Caco-2 (cell line): ENCODE data around the gene BACH2. TPM values are rescaled to one million over a fixed set of nuclear protein-coding genes. Genes with fewer than 3 reads are reported as not detected.

ENCODE experiments used
- BruUV-seq: library from RNA; stranded (reverse); fragments of 400-500 nt; replicated peaks from 2 replicates; lab custom pipeline; 2021; lab: Mats Ljungman, UMichigan
- CTCF ChIA-PET: fragments of 300-600 bp; sonication (Branson Sonifier 250); formaldehyde crosslinking; loops from one replicate; lab custom pipeline; 2022; ENCODE audit warnings: antibody characterized with exemption; lab: Charles Lee
- POLR2A ChIA-PET: fragments of 300-600 bp; sonication (Branson Sonifier 250); formaldehyde crosslinking; loops from one replicate; lab custom pipeline; 2022; ENCODE audit warnings: antibody characterized with exemption; lab: Charles Lee
- DNase-seq, 2 experiments: peaks; one replicate each; pipeline versions ENCODE4 v3.0.0 to v3.0.0-alpha.2; 2020 to 2022
- H3K27me3 ChIP-seq: replicated peaks from 2 replicates; pipeline ENCODE4 v1.6.0; 2011; ENCODE audit warnings: low read length; ENCODE audit not compliant: control insufficient read depth, insufficient read depth
- H3K36me3 ChIP-seq: 2 replicates; pipeline ENCODE4 v1.5.1; 2011; ENCODE audit warnings: low read length; ENCODE audit not compliant: control insufficient read depth, insufficient read depth
- H3K4me1 ChIP-seq: fragments of 250-450 bp; sonication (Bioruptor Pico); 2 replicates; pipeline ENCODE4 v1.5.1; 2020; ENCODE audit warnings: mild to moderate bottlenecking
- H3K4me3 ChIP-seq: 2 replicates; pipeline ENCODE4 v1.5.1; 2011; ENCODE audit warnings: low read depth, mild to moderate bottlenecking, control low read depth, low read length
- H3K9me3 ChIP-seq: fragments of 250-450 bp; sonication (Bioruptor Pico); 2 replicates; pipeline ENCODE4 v1.5.1; 2020; ENCODE audit warnings: mild to moderate bottlenecking, moderate library complexity
- H3K27ac Mint-ChIP-seq: one replicate; pipeline ENCODE4 v1.8.0; 2022; ENCODE audit warnings: mixed read lengths; ENCODE audit not compliant: unreplicated experiment
- H3K27me3 Mint-ChIP-seq: one replicate; pipeline ENCODE4 v1.8.0; 2022; ENCODE audit warnings: mixed read lengths; ENCODE audit not compliant: insufficient read depth, unreplicated experiment
- H3K36me3 Mint-ChIP-seq: one replicate; pipeline ENCODE4 v1.8.0; 2022; ENCODE audit warnings: mild to moderate bottlenecking, mixed read lengths; ENCODE audit not compliant: insufficient read depth, unreplicated experiment
- H3K4me1 Mint-ChIP-seq: one replicate; pipeline ENCODE4 v1.8.0; 2022; ENCODE audit warnings: low read depth, mixed read lengths; ENCODE audit not compliant: unreplicated experiment
- H3K4me3 Mint-ChIP-seq: one replicate; pipeline ENCODE4 v1.8.0; 2022; ENCODE audit warnings: mild to moderate bottlenecking, moderate library complexity, mixed read lengths; ENCODE audit not compliant: unreplicated experiment
- H3K9me3 Mint-ChIP-seq: one replicate; pipeline ENCODE4 v1.8.0; 2022; ENCODE audit warnings: mixed read lengths; ENCODE audit not compliant: unreplicated experiment
- intact Hi-C: fragments of 100-400 bp; cut with micrococcal nuclease; formaldehyde crosslinking; loops from one replicate; pipeline ENCODE4 v1.10.0; 2022; ENCODE audit not compliant: unreplicated experiment
- total RNA-seq: library from RNA; stranded (reverse); gene quantifications from 2 replicates; pipeline ENCODE4 v1.2.3, GENCODE V29; 2022
- TF ChIP-seq, protein P1 (sequence below), 2 experiments: fragments of 200-600 bp in 1 of 2; IDR thresholded peaks; 1 replicate in 1 of 2; 2 replicates in 1 of 2; pipeline versions ENCODE4 v1.5.1 to v1.8.0; 2011 to 2022; ENCODE audit warnings: antibody characterized with exemption in 1 of 2, control low read depth in 1 of 2, inconsistent platforms in 1 of 2, low read depth in 1 of 2, low read length in 1 of 2, mild to moderate bottlenecking in 1 of 2, moderate library complexity in 1 of 2; ENCODE audit not compliant: insufficient read depth in 1 of 2, severe bottlenecking in 1 of 2, unreplicated experiment in 1 of 2

BACH2 gene
- total RNA-seq, 1 experiment from 2014 or later: 0.43 TPM

DNA sequence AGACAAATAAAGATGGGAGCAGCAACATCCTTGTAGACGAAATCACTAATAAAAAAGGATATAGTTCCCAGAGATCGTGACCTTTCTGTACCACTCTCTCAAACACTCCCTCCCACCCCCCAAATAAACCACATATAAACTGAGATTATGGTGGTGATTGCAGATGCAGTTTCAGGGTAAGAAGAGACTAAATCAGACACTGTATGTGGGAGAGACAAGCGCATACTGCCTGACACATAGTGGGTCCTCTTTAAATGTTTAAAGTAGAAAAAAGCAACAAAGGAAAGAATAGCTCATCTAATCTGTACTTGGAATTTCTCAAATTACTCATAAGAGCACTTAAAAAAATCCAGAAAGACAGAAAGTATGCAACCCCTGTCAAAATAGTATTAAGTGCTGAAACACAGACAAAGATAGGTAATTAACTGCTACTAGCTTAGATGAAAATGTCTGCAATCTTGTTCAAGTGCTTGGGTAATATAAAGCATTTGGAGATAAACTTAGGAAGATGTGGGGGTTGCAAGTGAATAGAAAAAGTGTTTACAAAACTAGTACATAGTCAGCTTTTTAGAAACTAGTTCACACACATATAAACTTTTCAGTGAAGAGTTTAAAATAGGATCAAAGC, 151.6 kb downstream of the BACH2 start:
- Mint-ChIP-seq H3K27me3 (no peaks in the 10 kb centered on the region), H3K4me1 (peaks cover 30% of the 10 kb centered on the region), H3K36me3 (no peaks in the 10 kb centered on the region), H3K9me3 (no peaks in the 10 kb centered on the region), H3K27ac (no peak overlapping the region), H3K4me3 (no peak overlapping the region)
- Histone ChIP-seq H3K9me3 (no peaks in the 10 kb centered on the region), H3K4me1 (peaks cover 19% of the 10 kb centered on the region), H3K36me3 (no peaks in the 10 kb centered on the region), H3K4me3 (no peak overlapping the region), H3K27me3 (no peaks in the 10 kb centered on the region)
- TF ChIP-seq, protein P1, sequence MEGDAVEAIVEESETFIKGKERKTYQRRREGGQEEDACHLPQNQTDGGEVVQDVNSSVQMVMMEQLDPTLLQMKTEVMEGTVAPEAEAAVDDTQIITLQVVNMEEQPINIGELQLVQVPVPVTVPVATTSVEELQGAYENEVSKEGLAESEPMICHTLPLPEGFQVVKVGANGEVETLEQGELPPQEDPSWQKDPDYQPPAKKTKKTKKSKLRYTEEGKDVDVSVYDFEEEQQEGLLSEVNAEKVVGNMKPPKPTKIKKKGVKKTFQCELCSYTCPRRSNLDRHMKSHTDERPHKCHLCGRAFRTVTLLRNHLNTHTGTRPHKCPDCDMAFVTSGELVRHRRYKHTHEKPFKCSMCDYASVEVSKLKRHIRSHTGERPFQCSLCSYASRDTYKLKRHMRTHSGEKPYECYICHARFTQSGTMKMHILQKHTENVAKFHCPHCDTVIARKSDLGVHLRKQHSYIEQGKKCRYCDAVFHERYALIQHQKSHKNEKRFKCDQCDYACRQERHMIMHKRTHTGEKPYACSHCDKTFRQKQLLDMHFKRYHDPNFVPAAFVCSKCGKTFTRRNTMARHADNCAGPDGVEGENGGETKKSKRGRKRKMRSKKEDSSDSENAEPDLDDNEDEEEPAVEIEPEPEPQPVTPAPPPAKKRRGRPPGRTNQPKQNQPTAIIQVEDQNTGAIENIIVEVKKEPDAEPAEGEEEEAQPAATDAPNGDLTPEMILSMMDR (IDR thresholded peaks at IDR 0.05; ENCODE audit: insufficient read depth in 1 of 2, low read depth in 1 of 2, low read length in 1 of 2, severe bottlenecking in 1 of 2, unreplicated experiment in 1 of 2): no peak
- CTCF ChIA-PET: no interaction called here
- POLR2A ChIA-PET: no interaction called here
- no TSS peak for BruUV-seq
- intact Hi-C loops: no loop called here
- DNase-seq: no peak

DNA sequence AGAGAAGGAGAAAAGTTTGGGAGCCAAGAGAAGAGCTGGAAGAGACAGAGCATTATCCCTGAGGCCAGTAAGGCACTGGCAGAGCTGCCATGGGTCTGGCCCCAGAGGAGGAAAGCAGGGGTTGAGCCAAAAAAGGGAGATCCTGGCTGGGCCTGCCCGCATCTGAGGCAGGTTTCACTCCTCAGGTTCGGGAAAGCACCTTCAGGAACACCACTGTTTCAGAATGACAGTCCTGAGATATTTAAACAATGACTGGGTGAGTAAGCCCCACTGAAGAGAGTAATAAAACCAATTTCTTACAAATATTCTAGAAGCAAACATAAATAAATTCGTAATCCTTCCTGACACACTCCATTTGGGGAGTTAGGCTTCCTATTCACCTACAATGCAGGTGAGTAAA, 152.2 kb downstream of the BACH2 start:
- H3K4me3 Mint-ChIP-seq: no peak overlapping the region
- TF ChIP-seq, protein P1 (IDR thresholded peaks at IDR 0.05; ENCODE audit: insufficient read depth in 1 of 2, low read depth in 1 of 2, low read length in 1 of 2, severe bottlenecking in 1 of 2, unreplicated experiment in 1 of 2): no peak
- intact Hi-C loops: no loop called here
- Histone ChIP-seq H3K9me3 (no peaks in the 10 kb centered on the region), H3K4me3 (no peak overlapping the region), H3K27me3 (no peaks in the 10 kb centered on the region), H3K36me3 (no peaks in the 10 kb centered on the region), H3K4me1 (peaks cover 13% of the 10 kb centered on the region)
- H3K27me3 Mint-ChIP-seq: no peaks in the 10 kb centered on the region
- BruUV-seq: no TSS peak
- POLR2A ChIA-PET: no interaction called here
- CTCF ChIA-PET: no interaction called here
- DNase-seq: no peak
- no peaks in the 10 kb centered on the region for H3K9me3 Mint-ChIP-seq
- H3K27ac Mint-ChIP-seq: no peak overlapping the region
- H3K4me1 Mint-ChIP-seq: peaks cover 23% of the 10 kb centered on the region
- no peaks in the 10 kb centered on the region for H3K36me3 Mint-ChIP-seq

DNA sequence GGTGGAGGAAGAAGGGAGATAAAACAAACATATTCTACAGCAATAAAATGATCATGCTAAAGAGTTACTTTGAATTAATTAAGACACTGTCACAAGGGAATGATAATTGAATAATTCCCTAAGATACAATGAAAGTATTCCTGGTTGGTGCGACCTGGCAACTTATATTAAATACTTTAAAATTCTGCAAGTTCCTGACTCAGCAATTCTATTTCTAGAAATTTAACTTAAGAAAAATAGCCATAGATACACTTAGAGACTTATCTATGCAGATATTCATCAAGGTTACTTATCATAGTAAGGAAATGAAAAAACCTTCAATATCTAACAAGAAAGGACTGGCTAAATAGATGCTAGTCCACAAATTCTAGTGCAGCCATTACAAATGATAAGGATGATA, 156.0 kb downstream of the BACH2 start:
- CTCF ChIA-PET: no interaction called here
- POLR2A ChIA-PET: no interaction called here
- Mint-ChIP-seq H3K9me3 (no peaks in the 10 kb centered on the region), H3K27me3 (no peaks in the 10 kb centered on the region), H3K4me1 (no peaks in the 10 kb centered on the region), H3K36me3 (no peaks in the 10 kb centered on the region), H3K4me3 (no peak overlapping the region), H3K27ac (no peak overlapping the region)
- Histone ChIP-seq H3K4me1 (no peaks in the 10 kb centered on the region), H3K27me3 (no peaks in the 10 kb centered on the region), H3K36me3 (no peaks in the 10 kb centered on the region), H3K4me3 (no peak overlapping the region), H3K9me3 (no peaks in the 10 kb centered on the region)
- DNase-seq: no peak
- TF ChIP-seq, protein P1 (IDR thresholded peaks at IDR 0.05; ENCODE audit: insufficient read depth in 1 of 2, low read depth in 1 of 2, low read length in 1 of 2, severe bottlenecking in 1 of 2, unreplicated experiment in 1 of 2): no peak
- intact Hi-C loops: no loop called here
- no TSS peak for BruUV-seq
